CD4-positive, alpha-beta T cell treated with Interleukin-6 for 4 hours (primary cell): ENCODE measurements around the gene SPTBN2.
A peak's percentile ranks its signal among the peaks of the same experiment; 100 is the strongest.

Source experiments
- DNase-seq: peaks from one replicate; pipeline ENCODE4 v3.0.0-alpha.2; 2020; ENCODE audit warnings: mixed read lengths

SPTBN2 gene

DNA sequence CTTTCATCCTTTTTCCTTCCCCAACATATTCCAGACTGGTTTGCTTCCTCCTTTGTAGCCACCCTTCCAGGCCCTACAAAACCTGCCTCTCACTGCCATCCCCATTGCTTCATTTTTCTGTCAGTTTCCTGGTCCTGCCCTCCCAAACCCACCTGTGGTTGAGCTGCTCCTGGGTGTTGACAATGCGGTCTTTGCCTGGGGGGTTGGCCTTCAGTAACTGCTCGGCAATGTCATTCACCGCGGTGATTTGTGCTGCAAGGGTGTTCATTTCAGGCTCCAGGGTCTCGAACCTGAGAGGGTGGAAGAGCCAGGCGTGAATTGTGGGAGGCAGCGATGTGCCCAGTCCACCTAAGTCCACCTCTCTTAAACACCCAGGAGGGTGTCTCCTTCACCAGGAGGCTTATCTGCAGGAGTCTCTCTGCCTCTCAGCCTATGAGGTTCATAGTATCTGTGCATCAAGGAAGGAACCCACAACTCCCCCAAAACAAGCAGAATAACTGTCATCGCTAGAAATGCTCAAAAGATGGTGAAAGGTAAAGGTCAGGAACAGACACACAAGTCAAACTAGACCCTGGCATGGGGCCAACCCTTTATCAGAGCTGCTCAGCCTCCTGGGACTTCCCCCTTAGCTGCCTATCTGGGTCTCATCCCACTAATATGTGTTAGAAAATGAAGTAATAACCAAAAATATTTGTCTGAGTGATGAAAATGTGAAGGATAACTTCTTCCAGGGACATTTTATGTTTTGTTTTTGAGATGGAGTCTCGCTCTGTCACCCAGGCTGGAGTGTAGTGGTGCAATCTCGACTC lies 27.4 kb downstream of the SPTBN2 start:
- DNase-seq: no peak

DNA sequence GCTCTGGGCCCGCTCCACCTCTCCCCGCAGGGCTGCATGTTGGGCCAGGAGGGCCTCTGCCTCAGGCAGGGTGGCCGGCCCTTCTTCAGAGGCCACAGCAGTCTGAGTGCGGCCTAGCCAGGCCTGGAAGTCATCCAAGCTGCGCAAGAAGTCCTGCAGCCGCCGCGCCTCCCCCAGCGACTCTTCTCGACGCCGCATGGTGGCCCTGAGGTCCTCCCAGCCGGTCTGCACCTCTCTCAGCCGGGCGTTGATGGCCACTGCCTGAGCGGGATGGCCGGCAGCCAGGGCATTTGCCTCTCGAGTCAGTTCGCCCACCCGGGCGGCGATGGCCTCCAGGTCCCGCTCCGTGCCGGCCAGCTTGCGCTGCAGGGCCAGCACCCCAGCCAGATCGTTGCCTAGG lies 28.3 kb downstream of the SPTBN2 start:
- DNase-seq: no peak

DNA sequence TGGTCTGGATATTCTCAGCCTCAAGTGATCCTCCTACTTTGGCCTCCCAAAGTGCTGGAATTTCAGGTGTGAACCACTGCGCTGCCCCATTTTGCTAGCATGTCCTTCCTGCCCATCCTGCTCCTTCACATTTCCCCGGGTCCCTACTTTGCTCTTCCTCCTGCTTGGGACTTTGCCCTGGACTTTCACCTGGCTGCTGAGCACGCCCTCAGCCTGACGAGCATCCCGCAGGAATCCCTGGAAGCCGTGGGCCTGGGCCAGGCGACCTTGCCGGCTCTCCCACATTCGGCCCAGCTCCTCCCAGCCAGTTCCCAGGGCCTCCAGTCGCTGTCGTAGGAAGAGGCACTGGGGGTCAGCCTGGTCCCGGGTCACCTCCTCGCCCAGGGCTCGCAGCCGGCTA lies 28.7 kb downstream of the SPTBN2 start:
- no peak for DNase-seq

DNA sequence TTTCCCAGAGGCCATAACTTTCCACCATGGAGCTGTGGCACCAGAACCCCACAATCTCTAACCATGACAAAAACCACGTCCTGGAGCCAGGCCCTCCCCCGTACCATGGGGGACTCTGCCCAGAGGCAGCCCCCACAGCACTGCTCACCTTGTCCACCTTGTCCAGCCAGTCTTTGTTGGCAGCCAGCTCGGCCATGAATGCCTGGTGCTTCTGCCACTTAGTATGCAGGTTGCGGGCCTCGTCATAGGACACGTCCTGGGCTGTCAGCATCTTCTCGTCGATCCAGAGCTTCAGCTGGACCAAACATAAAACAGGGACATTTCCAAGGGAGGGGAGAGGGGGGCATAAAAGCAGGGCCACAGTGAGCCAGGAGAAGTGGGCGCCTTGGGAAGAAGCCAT lies 30.5 kb downstream of the SPTBN2 start:
- DNase-seq: no peak

DNA sequence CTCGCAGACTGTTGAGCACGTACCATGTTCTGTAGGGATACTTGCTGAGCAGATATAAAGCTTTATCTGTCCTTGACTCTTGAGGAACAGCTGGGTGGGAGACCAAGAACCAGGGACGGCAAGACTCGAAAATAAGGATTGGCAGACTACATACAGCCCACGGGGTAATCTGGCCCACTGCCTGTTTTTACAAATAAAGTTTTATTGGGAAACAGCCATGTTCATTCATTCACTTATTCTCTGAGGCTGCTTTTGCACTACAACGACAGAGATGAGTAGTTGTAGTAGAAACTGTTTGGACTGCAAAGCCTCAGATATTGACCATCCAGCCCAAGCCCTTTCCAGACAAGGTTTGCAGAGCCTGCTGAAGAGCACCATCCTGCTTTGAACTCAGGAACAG lies 31.0 kb downstream of the SPTBN2 start:
- no peak for DNase-seq

DNA sequence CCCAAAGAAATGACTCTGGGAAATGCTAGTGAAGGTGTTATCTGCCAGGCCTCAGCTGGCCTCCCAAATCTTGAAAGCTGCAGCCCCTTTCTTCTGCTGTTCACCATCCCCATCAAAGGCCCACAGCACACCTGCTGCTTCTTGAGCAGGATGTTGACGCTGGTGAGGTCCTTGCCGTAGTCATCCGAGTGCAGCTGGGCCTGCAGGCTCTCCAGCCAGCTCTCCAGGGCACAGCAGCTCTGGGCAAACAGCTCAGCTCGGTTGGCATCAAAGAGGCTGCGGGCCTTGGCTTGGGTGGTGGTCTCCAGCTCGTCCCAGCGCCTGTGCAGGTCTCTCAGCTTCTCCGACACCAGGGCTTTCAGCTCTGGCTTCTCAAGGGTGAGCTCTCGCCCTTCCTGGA lies 32.9 kb downstream of the SPTBN2 start:
- no peak for DNase-seq

DNA sequence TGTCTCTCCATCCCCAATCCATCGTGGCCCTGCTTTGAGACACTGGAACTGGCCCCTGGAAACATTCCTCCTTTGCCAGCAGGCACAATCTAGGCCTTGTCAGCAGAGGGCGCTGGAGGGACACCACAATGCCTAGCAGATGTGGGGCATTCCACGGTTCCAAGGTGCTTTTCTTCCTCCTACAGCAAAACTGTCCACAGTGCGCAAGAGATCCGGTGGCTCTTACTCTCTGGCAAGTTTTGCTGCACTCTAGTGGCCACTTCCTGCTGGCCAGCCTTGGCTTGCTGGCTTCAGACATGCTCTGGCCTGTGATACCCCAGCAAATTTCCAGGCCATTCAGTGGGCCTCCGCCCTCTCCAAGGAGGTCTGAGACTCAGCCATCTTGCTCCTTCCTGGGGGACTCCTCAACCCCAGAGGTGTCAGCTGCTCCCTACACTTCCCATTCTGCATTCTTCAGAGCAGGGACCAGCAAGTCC lies 34.2 kb downstream of the SPTBN2 start:
- DNase-seq: peak; percentile 88

DNA sequence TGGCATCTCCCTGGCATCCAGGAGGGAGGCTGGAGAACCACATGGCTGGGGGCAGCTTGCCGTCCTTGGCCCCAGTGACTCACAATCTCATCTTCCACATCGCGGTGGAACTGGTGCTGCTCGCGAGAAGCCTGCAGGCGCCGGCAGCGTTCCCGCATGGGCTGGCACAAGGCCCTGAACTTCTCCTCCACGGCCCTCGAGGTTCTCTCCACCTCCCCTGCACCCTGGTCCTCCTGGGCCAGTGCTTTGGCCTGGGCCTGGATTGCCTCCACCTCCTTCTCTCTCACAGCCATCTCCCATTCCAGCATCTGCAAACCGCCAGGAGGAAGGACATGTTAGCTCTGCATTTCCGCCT lies 35.0 kb downstream of the SPTBN2 start:
- DNase-seq: no peak

DNA sequence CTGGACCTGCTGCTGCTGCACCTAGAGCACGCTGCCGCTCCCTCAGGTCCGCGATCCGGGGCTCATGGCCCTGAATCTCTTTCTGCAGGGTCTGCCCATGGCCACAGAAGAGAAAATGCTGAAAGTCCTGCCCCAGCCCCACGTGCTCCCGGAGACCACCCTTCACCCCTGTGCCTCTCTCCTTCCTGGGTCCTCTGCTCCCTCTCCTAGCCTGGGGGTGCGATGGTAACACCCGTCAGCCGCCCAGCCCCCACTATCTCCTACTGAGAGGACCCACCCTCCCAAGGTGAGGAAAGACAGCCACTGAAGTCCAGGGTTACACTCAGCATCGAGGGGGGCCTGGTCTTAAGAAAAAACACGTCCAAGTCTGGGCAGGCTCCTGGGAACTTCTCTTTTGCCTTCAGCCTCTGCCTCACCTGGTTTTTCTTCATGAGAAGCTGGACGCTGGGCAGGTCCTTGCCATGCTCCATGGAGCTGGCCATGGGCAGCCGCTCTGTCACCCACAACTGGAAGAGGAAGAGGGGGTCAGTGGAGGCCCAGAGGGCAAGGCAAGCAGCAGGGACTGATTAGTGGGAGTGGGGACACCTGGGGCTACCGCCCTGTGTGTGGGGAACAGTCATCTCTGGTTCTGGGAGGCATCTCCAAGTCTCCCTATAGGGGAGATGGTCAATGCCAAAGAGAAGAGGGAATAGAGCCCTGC lies 35.5 kb downstream of the SPTBN2 start:
- no peak for DNase-seq

DNA sequence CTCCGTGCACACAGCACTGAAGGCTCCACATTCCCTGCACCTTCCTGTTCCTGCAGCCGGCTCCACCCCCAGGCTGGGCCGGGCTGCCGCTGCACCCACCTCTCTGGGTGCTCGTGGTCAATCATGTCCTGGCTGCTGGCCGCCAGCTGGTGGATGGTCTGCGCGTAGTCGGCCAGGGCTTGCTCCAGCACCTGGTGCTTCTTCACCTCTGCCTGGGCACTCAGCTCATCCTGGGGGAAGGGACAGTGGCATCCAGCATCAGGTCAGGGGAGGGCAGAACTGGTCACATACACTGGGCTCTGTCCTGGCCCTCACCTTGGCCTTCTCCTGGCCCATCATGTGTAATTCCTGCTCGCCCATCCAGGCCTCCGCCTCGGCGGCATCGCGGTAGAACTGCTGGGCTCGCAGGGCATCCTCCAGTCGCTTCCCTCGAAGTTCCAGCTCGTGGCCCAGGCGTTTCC lies 36.1 kb downstream of the SPTBN2 start:
- DNase-seq: no peak

DNA sequence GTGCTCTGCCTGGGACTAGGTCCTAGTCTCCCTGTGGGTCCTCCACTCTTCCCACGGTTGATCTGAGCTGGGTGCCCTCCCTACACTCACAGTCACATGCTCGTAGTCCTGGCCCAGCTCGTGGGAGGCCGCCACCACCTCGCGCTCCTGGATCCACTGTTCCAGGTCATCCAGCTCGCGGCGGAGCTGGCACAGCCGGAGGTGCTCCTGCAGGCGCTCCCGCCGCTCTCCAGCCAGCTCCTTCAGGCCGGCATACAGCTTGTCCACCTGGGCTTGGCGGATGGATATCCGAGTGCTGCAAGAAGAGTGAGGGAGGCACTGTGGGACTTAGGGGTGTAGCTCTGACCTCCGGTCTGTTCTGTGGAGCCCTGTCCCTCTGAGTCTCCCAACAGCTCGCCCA lies 36.6 kb downstream of the SPTBN2 start:
- no peak for DNase-seq

DNA sequence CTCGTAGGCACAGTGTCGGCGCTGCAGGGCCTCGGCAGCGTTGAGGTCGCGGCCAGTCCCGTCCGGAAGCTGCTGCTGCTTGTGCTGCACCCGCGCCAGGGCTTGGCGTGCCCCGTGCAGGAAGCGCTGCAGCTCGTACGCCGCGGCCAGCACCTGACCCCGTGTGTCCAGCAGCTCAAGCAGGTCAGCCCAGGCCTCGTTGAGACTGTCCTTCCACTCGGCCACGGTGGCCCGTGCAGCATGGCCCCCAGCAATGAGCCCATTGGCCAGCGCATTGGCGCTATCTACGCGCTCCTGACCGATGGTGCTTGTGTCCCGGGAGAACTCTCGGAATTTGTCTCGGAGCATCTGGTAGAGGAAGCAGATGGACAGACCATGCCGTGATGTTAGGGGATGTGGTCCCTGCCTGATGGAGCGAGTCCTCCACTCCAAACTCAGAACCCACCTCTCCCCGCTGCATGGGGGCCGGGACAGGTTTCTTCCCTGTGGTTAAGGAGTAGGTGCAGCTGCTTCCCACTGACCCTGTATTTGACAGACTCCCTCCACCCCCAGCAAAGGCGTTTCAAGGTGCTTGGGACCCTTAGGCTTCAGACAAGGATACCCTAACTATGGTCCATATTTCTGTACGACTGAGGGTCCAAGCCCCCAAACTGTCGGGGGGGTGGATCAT lies 37.6 kb downstream of the SPTBN2 start:
- DNase-seq: no peak

DNA sequence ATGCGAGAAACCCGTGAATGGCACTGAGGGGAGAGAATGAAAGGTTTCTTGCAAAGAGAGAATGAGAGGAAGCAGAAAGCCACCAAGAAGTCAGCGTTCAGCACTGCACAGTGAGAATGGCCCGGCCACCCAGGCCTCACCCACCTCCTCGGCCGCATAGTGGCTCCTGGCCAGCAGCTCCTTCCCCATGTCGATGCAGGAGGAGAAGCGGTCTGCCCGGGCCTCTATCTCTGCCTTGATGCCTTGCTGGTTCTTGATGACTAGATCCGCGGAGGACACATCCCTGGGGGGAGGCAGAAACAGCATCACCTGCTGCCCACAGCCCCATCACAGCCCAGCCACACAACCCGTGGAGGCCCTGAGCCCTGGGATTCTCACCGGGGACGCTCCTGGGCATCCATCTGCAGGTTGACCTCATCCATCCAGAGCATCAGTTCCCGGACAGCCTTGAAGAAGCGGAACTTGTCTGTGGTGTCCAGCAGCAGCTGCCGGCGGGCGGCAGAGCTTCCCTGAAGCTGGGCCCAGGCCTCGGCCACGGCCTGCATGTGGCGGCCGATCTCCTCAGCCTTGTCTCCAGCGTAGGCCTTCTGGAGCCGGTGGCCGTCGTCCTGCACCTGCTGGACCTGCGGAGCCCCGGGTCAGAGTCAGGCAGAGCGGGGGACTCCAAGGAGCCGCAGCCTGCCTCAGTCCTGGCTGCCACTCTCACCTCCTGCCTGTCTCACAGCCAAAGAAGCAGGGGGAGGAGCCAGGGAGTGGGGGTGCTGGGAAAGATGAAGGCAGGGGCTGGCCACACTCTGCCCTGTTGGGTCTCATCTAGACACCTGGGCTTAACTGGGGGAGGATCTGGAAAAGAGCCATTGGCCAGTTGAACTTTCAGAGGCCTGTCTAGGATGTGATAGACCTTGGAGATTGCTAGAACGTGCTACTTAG lies 39.1 kb downstream of the SPTBN2 start:
- DNase-seq: no peak

DNA sequence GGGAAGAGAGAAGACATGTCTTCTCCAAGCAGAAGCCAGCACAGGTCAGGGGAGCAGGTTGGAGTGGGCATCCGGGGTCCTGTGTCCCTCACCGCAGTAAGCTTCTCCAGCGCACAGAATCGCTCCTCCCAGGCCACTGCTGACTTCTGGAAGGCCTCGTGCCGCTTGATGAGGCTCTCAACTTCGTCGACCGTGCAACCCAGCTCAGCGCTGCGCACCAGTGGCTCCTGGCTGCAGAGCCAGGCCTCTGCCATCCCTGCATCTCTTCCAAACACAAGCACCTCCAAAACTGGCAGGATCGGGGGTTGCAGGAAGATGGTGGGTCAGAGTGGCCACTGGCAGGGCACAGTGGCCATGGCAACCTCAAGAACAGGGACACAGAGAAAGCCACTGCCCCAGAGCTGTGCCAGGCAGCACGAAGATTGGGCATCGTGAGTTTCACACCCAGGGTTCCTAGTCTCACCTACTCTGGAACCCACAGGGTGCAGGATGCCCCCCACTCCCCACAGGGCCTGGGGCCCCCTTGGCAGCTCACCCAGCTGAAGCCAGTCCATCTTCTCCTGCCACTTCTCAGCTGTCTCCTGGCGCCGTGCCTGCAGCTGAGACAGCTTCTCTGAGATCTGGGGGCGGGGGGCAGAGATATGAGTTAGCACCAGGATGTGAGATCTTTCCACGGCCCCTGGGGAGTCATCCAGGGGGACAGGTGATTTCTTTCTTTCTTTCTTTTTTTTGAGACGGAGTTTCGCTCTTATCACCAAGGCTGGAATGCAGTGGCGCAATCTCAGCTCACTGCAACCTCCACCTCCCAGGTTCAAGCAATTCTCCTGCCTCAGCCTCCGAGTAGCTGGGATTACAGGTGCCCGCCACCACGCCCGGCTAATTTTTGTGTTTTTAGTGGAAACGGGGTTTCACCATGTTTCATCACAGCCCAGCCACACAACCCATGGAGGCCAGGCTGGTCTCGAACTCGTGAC lies 40.2 kb downstream of the SPTBN2 start:
- DNase-seq: no peak

DNA sequence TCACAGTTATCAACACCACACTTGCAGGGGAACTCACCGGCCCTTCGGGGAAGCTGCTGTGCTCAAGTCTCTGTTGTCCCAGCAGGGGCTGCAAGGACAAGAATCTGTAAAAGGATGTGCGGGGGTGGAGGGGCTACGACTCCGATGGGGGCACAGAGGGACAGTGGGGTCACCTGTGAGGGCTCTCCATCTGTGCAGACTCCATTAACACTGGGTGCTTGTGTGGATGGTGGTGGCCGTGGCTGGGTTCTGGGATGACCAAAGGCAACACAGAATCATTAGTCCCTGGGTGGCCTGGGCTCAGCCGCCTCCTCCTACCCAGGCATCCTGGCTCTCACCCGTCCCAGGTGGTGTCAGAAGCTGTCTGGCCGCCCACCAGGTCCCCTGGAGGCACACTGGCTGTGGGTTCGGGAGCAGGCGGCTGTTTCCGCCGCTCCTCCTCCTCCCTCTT lies 41.2 kb downstream of the SPTBN2 start:
- DNase-seq: no peak

DNA sequence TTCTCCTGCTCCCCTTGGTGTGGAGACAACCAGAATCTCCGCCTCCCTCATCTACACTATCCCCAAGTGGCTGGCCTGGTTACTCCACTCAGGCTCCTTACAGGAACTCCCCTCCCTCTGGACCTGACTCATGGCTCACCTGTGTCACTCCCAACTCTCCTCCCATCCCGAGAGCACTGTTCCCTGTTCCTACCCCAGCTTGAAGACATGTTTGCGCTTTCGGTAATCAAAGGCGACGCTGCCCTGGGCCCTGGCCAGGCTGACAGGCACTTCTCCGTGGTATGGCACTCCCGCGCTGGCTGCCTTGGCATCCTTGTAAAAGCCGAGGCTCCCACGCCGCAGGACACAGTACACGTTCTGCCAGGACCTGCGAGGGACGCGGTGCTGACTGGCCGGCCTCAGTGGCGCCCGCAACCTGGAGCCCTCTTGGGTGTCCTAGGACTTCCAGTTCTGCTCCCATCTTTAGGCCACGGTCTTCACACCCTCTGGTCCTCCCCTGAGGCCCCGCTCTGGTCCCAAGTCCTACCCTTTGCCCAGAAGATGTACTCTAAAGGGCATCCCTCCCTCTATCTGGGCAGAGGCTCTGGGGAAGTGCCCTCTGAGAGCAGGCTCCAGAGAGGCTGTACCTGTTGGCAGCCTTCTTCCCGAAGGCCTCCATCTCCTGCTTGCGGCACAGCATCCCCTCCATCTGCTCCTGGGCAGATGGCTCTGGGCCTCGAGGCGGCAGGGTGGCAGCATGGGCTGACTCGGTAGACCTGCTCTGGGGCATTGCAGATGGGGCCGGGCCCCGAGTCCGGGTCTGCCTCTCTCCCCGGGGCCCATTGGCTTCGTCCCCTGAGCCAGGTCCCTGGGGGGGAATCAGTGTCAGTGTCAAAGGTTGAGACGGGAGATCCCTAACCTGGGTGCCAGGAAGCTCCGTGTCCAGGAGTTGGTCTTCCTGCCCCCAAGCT lies 41.9 kb downstream of the SPTBN2 start:
- DNase-seq: no peak

DNA sequence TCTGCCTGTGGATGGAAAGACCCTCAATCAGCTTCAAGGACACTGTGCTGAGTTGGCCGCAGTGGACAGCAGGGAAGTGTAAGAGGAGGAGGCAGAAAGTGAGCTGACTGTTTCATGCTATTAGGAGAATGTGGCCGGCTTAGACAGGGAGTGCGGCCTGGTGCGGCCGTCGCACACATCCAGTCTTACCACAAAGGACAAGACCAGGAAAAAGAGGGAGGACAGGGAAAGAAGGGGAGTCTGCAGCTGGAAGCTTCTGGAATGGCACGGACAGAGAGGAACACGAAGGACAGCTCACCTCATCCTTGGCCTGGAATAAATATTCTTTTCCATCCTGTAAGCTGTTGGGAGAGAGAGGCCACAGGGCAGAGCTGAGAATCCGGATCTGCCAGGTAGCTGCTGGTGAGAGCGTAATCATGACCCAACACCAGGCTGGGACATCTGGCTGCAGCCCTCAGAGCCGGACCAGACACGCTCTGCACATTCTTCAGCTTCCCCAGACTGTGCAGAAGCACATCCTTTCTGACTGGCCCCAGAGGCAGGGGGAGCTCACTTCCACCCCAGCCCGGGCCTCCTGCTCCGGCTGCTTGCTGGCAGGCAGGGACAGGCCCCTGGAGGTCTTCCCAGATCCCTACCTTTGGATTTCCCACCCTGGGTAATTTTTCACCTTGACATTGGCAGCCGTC lies 42.8 kb downstream of the SPTBN2 start:
- no peak for DNase-seq

DNA sequence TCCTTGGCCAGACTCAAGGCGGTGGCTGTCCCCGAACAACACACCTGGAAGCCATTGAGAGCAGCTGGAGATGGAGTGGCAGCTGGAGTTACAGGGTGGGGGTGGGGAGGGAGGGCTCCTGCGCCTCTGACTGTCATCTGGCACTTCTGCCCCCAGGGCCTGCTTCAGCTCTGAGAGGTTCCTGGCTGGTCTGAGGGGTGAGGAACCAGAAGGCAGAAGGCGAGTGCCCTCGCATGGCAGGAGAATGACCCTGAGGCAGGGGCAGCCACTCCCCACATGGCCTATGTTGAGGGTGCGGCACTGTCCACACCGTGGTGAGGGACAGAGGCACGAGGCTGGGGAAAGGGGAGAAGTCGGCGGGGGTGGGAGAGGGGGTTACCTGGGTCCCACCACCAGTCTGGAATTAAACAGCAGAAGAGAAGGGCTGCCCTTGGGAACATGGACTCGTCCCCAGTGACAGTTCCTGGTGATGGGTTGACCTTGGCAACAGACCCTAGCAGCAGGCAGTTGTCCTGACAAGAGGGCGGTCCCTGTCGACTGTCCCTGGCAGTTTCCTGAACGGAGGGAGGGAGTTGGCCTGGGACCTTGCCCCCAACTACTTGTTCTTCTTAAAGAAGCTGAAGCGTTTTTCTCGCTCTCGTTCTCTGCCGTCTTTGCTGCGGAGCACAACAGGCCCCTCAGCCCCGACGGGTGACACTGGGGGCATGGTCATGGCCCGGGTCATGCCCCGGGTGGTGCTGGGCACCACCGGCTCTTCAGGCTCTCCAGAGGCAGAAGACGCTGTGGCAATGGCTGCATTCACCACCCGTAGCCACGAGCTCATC lies 43.5 kb downstream of the SPTBN2 start:
- no peak for DNase-seq

DNA sequence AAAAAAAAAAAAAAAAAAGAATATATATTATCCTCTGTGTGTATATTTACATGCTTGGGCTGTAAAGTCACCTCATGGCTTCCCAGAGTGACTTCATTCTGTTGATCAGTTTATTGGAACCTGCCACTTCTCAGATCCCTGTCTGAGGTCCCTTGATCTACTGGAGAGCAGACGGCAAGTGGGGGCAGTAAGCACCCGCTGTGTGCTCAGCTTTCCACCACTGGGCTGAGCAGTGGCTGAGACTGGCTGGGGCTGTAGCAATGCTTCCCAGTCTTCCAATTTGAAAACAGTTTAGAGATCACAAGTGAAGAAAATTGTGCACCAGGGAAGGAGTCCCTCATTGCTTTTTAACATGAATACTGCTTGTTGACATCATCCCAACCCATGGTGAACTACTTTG lies 44.4 kb downstream of the SPTBN2 start:
- no peak for DNase-seq
